GM11168 (cell line): ENCODE data around the gene KCNJ18.
"Not testable (repeated sequence)": the region's sequence is repeated elsewhere in the genome, so short reads cannot be mapped to it uniquely, and the experiment has no call there.

Source experiments
- in situ Hi-C: fragments of 300-500 bp; cut with MboI; formaldehyde crosslinking; loops from one replicate; pipeline ENCODE4 v1.12.0; 2022; ENCODE audit warnings: low sequenced_read_pairs; ENCODE audit not compliant: unreplicated experiment

KCNJ18 gene

GRCh38 chr17:21719511-21720226 lies 27.3 kb downstream of the KCNJ18 start:
- in situ Hi-C loops, result not testable (repeated sequence)

- in situ Hi-C loops, result not testable (repeated sequence)
Observed at GRCh38 chr17:21720566-21720965, 28.2 kb downstream of the KCNJ18 start.

- in situ Hi-C loops, result not testable (repeated sequence)
Observed at GRCh38 chr17:21722268-21722667, 29.9 kb downstream of the KCNJ18 start.

GRCh38 chr17:21724216-21725006 lies 32.1 kb downstream of the KCNJ18 start:
- in situ Hi-C loops, result not testable (repeated sequence)

- in situ Hi-C loops, result loop anchor here (5.0 kb wide), 1 partner anchor 284 kb away; no protein-coding TSS in a partner anchor
Observed at GRCh38 chr17:21731076-21731475, 38.8 kb downstream of the KCNJ18 start.

- in situ Hi-C loops, result loop anchor here (5.0 kb wide), 1 partner anchor 287 kb away; no protein-coding TSS in a partner anchor
Observed at GRCh38 chr17:21733931-21734330, 41.6 kb downstream of the KCNJ18 start.

GRCh38 chr17:21735814-21736213 lies 43.5 kb downstream of the KCNJ18 start:
- in situ Hi-C loops, result not testable (repeated sequence)

GRCh38 chr17:21737015-21737580 lies 44.8 kb downstream of the KCNJ18 start:
- in situ Hi-C loops, result not testable (repeated sequence)

- in situ Hi-C loops, result not testable (repeated sequence)
Observed at GRCh38 chr17:21738241-21738640, 45.9 kb downstream of the KCNJ18 start.

- in situ Hi-C loops, result not testable (repeated sequence)
Observed at GRCh38 chr17:21738877-21739474, 46.7 kb downstream of the KCNJ18 start.

GRCh38 chr17:21739485-21739884 lies 47.2 kb downstream of the KCNJ18 start:
- in situ Hi-C loops, result not testable (repeated sequence)

- in situ Hi-C loops, result not testable (repeated sequence)
Observed at GRCh38 chr17:21740836-21741235, 48.5 kb downstream of the KCNJ18 start.

- in situ Hi-C loops, result not testable (repeated sequence)
Observed at GRCh38 chr17:21741520-21741919, 49.2 kb downstream of the KCNJ18 start.

- in situ Hi-C loops, result no loop called here
Observed at GRCh38 chr17:21742326-21742725, 50.0 kb downstream of the KCNJ18 start.

- in situ Hi-C loops, result not testable (repeated sequence)
Observed at GRCh38 chr17:21744151-21744550, 51.8 kb downstream of the KCNJ18 start.

GRCh38 chr17:21744621-21745020 lies 52.3 kb downstream of the KCNJ18 start:
- in situ Hi-C loops, result loop anchor here (5.0 kb wide), 1 partner anchor 402 kb away; no protein-coding TSS in a partner anchor

- in situ Hi-C loops, result loop anchor here (5.0 kb wide), 1 partner anchor 403 kb away; no protein-coding TSS in a partner anchor
Observed at GRCh38 chr17:21745385-21746054, 53.2 kb downstream of the KCNJ18 start.

GRCh38 chr17:21746415-21746814 lies 54.1 kb downstream of the KCNJ18 start:
- in situ Hi-C loops, result loop anchor here (5.0 kb wide), 1 partner anchor 404 kb away; no protein-coding TSS in a partner anchor

- in situ Hi-C loops, result loop anchor here (5.0 kb wide), 1 partner anchor 405 kb away; no protein-coding TSS in a partner anchor
Observed at GRCh38 chr17:21747195-21747915, 55.0 kb downstream of the KCNJ18 start.
